Heart left ventricle (tissue), 13 donors: ENCODE data around the gene ARHGAP45.

Experiments
- POLR2A ChIP-seq, 2 donors: fragments of 450-650 bp; IDR thresholded peaks; one replicate each; pipeline ENCODE4 v1.6.1; 2017; ENCODE audit warnings: antibody characterized with exemption in 2 of 2, mild to moderate bottlenecking in 2 of 2, moderate library complexity in 2 of 2
- TF ChIP-seq, protein P1 (sequence below), 12 donors: fragments of 200-600 bp; sonication (generic) in 4 of 12; IDR thresholded peaks; one replicate each; pipeline versions ENCODE4 v1.5.0 to v1.8.0; 2018 to 2022; ENCODE audit warnings: antibody characterized with exemption in 12 of 12, mild to moderate bottlenecking in 5 of 12
- donor health status: ischemic (EF 13 %, LVEDD 7.1; RV severe dilation, severe dysfunction).
- donor health status: DM: no; HTN: yes; CAD: no.
- donor health status: DM: no; HTN: no; CAD: no.
- donor health status: ischemic (EF 25% LVEDD 6.9; RV normal size, moderate dysfunction).
- donor health status: ischemic (EF 25% LVEDD 5.7; RV mildly dilated, moderate dysfunction).
- donor health status: ischemic (EF 35%, LVEDD 5.7; RV mildly dilated, moderate dysfunction).
- donor health status: nonischemic (EF 11% LVEDD 7.7; RV severe dilation, severe dysfunction).
- donor health status: DM: yes; HTN: yes; CAD: no.
- donor health status: PGD.
- donor health status: ischemic (EF 29% LVEDD 5.4; RV normal size, mild dysfunction).
- donor health status: nonischemic (EF 23%, LVEDD 6.1; RV moderate dilation, normal function).

- no peak for TF ChIP-seq POLR2A (IDR thresholded peaks at IDR 0.05)
- TF ChIP-seq, protein P1, sequence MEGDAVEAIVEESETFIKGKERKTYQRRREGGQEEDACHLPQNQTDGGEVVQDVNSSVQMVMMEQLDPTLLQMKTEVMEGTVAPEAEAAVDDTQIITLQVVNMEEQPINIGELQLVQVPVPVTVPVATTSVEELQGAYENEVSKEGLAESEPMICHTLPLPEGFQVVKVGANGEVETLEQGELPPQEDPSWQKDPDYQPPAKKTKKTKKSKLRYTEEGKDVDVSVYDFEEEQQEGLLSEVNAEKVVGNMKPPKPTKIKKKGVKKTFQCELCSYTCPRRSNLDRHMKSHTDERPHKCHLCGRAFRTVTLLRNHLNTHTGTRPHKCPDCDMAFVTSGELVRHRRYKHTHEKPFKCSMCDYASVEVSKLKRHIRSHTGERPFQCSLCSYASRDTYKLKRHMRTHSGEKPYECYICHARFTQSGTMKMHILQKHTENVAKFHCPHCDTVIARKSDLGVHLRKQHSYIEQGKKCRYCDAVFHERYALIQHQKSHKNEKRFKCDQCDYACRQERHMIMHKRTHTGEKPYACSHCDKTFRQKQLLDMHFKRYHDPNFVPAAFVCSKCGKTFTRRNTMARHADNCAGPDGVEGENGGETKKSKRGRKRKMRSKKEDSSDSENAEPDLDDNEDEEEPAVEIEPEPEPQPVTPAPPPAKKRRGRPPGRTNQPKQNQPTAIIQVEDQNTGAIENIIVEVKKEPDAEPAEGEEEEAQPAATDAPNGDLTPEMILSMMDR (IDR thresholded peaks at IDR 0.05), result no peak
Measured at GRCh38 chr19:1046117-1046626, 20.8 kb upstream of the ARHGAP45 start.
